ENCODE data around the gene CCDC12. TPM values are rescaled to one million over a fixed set of nuclear protein-coding genes. Genes with fewer than 3 reads are reported as not detected.

CCDC12 gene
- total RNA-seq, 1 donor from 2014 or later = 17.9 TPM

GRCh38 chr3:46899151-46900006, 77.2 kb downstream of the CCDC12 start:
- Histone ChIP-seq H2AFZ (replicated peaks) (peak overlapping the region; percentile 64), H3K4me3 (no peak overlapping the region), H3K27me3 (peaks cover 37% of the 10 kb centered on the region), H3K9me3 (ENCODE audit: low read depth) (no peaks in the 10 kb centered on the region), H3K4me2 (no peak overlapping the region), H4K20me1 (ENCODE audit: low read depth) (no peaks in the 10 kb centered on the region), H3F3A (ENCODE audit: low read depth) (no peaks in the 10 kb centered on the region), H3K36me3 (no peaks in the 10 kb centered on the region), H3K9ac (no peak overlapping the region), H3K79me2 (ENCODE audit: low read depth) (no peaks in the 10 kb centered on the region), H3K27ac (no peak overlapping the region), H3K4me1 (peaks cover 6% of the 10 kb centered on the region)
- no peak for DNase-seq (ENCODE audit: low spot score)
- no peak for TF ChIP-seq EZH2phosphoT487 (IDR thresholded peaks at IDR 0.05)
- no peak for TF ChIP-seq CTCF (IDR thresholded peaks at IDR 0.05)
- no peak for TF ChIP-seq EZH2 (IDR thresholded peaks at IDR 0.05)
- no peaks in the 10 kb centered on the region for H3K9me3 Mint-ChIP-seq
- no peaks in the 10 kb centered on the region for H3K36me3 Mint-ChIP-seq
- H3K4me1 Mint-ChIP-seq = no peaks in the 10 kb centered on the region
- no peak overlapping the region for H3K4me3 Mint-ChIP-seq
- peak overlapping the region; percentile 57 for H3K27ac Mint-ChIP-seq
- peaks cover 17% of the 10 kb centered on the region for H3K27me3 Mint-ChIP-seq (ENCODE audit: insufficient read depth, low read depth)

GRCh38 chr3:46898321-46899150, 78.0 kb downstream of the CCDC12 start:
- Histone ChIP-seq H4K20me1 (ENCODE audit: low read depth) (no peaks in the 10 kb centered on the region), H3K9me3 (ENCODE audit: low read depth) (no peaks in the 10 kb centered on the region), H3K4me1 (peaks cover 6% of the 10 kb centered on the region), H3K4me2 (peak overlapping the region; percentile 67), H2AFZ (replicated peaks) (peak overlapping the region; percentile 64), H3K27me3 (peaks cover 46% of the 10 kb centered on the region), H3K9ac (no peak overlapping the region), H3K79me2 (ENCODE audit: low read depth) (no peaks in the 10 kb centered on the region), H3K36me3 (no peaks in the 10 kb centered on the region), H3K4me3 (peak overlapping the region; percentile 26), H3K27ac (no peak overlapping the region), H3F3A (ENCODE audit: low read depth) (no peaks in the 10 kb centered on the region)
- TF ChIP-seq EZH2phosphoT487 (IDR thresholded peaks at IDR 0.05) (no peak), EZH2 (IDR thresholded peaks at IDR 0.05) (no peak), CTCF (IDR thresholded peaks at IDR 0.05) (no peak)
- Mint-ChIP-seq H3K4me1 (peaks cover 5% of the 10 kb centered on the region), H3K36me3 (no peaks in the 10 kb centered on the region), H3K9me3 (no peaks in the 10 kb centered on the region), H3K4me3 (no peak overlapping the region), H3K27me3 (ENCODE audit: insufficient read depth, low read depth) (peaks cover 21% of the 10 kb centered on the region), H3K27ac (peak overlapping the region; percentile 57)
- DNase-seq (ENCODE audit: low spot score) = peak; percentile 69

GRCh38 chr3:46897829-46898320, 78.7 kb downstream of the CCDC12 start:
- no peaks in the 10 kb centered on the region for H3K36me3 ChIP-seq
- no peak overlapping the region for H3K4me3 ChIP-seq
- H3K27me3 ChIP-seq = peaks cover 52% of the 10 kb centered on the region
- Mint-ChIP-seq H3K27ac (no peak overlapping the region), H3K9me3 (no peaks in the 10 kb centered on the region), H3K4me1 (peaks cover 6% of the 10 kb centered on the region), H3K4me3 (no peak overlapping the region), H3K27me3 (ENCODE audit: insufficient read depth, low read depth) (peaks cover 15% of the 10 kb centered on the region), H3K36me3 (no peaks in the 10 kb centered on the region)
- no peaks in the 10 kb centered on the region for H3F3A ChIP-seq (ENCODE audit: low read depth)
- no peaks in the 10 kb centered on the region for H3K9me3 ChIP-seq (ENCODE audit: low read depth)
- DNase-seq (ENCODE audit: low spot score) = no peak
- H3K79me2 ChIP-seq (ENCODE audit: low read depth) = no peaks in the 10 kb centered on the region
- H3K27ac ChIP-seq = no peak overlapping the region
- H2AFZ ChIP-seq (replicated peaks) = no peak overlapping the region
- H4K20me1 ChIP-seq (ENCODE audit: low read depth) = no peaks in the 10 kb centered on the region
- TF ChIP-seq EZH2phosphoT487 (IDR thresholded peaks at IDR 0.05) = no peak
- TF ChIP-seq CTCF (IDR thresholded peaks at IDR 0.05) = no peak
- no peak for TF ChIP-seq EZH2 (IDR thresholded peaks at IDR 0.05)
- no peak overlapping the region for H3K9ac ChIP-seq
- H3K4me2 ChIP-seq = no peak overlapping the region
- H3K4me1 ChIP-seq = peaks cover 6% of the 10 kb centered on the region
